ENCODE measurements around the gene CT45A2.
"Not testable (repeated sequence)": the region's sequence is repeated elsewhere in the genome, so short reads cannot be mapped to it uniquely, and the experiment has no call there.

- not testable (repeated sequence) for TF ChIP-seq EZH2 (IDR thresholded peaks at IDR 0.05; ENCODE audit: low read length); CTCF (optimal IDR thresholded peaks at IDR 0.05 in 1 of 3, IDR thresholded peaks at IDR 0.05 in 1 of 3, conservative IDR thresholded peaks at IDR 0.05 in 1 of 3; ENCODE audit: extremely low read depth in 1 of 3, insufficient read depth in 2 of 3, low read length in 3 of 3)
Observed at GRCh38 chrX:135819912-135820311, at the start of gene CT45A2.
